Mammary epithelial cell (primary cell): ENCODE measurements around the gene PPM1J.

Experiments
- CTCF ChIP-seq, 2 donors: IDR thresholded peaks in 1 of 2; conservative IDR thresholded peaks in 1 of 2; 2 replicates each; pipeline ENCODE4 v1.5.1; 2011 to 2012; ENCODE audit warnings: inconsistent platforms in 2 of 2, low read length in 2 of 2, mild to moderate bottlenecking in 2 of 2, control low read depth in 1 of 2, low read depth in 1 of 2; ENCODE audit not compliant: insufficient read depth in 1 of 2; ENCODE audit errors: extremely low read depth in 1 of 2
- EZH2 ChIP-seq: IDR thresholded peaks from 2 replicates; pipeline ENCODE4 v1.6.1; 2012; ENCODE audit warnings: low read length, inconsistent platforms, borderline replicate concordance

- TF ChIP-seq CTCF (conservative IDR thresholded peaks at IDR 0.05 in 1 of 2, IDR thresholded peaks at IDR 0.05 in 1 of 2; ENCODE audit: extremely low read depth in 1 of 2, insufficient read depth in 1 of 2, low read depth in 1 of 2, low read length in 2 of 2) = no peak
- TF ChIP-seq EZH2 = no peak
Measured at GRCh38 chr1:112686835-112687234, 28.3 kb downstream of the PPM1J start.
